HG03439 (cell line): ENCODE measurements around the gene NUP98.
"Not testable (repeated sequence)": the region's sequence is repeated elsewhere in the genome, so short reads cannot be mapped to it uniquely, and the experiment has no call there.

Experiments
- ATAC-seq: cut with Tn5 transposase; IDR thresholded peaks from one replicate; pipeline ENCODE4 v1.9.1; 2021; ENCODE audit warnings: mild to moderate bottlenecking, moderate library complexity; ENCODE audit not compliant: unreplicated experiment

NUP98 gene

DNA sequence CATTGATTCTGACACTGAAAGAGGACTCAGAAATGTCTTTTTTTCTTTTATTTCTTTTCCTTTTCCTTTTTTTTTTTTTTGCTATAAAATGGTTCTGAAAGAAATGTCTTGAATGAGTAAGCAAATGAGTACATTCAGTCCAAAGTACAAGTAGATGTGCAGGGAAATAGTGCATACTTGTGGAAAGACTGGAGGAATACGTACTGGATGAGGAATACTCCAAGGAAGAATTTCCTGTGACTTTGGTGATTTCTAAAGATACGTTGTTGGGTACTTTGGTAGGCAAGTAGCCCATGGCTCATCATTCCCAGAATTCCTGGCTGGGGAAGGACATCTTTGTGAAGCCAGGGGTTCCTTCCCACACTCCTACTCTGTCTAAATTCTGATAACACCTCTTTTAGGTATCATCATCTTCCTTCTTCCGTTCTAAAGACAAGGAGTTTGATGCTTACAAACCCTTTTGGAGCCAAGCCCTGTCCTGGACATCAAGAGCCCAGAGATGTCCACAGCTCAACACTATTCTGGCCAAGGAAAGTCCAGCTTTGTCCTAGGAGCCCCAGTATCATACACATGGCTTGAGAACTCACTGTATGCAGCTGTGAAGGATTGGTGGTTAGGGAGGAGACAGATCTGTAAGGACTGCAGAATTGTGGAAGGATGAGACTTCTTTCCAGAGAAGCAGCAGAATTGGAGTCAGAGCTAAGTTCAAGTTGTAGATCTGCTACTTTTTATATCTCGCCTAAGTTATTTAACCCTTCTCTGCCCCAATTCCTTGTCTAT lies 4.8 kb upstream of the NUP98 start:
- ATAC-seq, result no peak

DNA sequence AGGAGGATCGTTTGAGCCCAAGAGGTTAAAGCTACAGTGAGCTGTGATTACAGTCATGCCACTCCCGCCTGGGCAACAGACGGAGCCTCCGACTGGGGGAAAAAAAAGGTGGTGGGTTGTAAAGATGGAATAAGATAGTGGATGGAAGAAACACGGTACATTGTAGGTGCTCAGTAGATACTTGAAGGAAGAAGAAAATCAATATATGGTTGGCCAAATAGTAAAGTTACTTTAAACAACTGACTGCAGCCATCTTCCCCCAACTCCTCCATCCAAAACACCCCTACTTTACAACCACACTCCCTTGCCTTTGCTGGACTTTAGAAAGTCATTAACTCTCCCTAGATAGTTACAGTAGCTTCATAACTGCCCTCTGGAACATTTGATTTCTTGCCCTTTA lies 2.5 kb upstream of the NUP98 start:
- ATAC-seq, result no peak

DNA sequence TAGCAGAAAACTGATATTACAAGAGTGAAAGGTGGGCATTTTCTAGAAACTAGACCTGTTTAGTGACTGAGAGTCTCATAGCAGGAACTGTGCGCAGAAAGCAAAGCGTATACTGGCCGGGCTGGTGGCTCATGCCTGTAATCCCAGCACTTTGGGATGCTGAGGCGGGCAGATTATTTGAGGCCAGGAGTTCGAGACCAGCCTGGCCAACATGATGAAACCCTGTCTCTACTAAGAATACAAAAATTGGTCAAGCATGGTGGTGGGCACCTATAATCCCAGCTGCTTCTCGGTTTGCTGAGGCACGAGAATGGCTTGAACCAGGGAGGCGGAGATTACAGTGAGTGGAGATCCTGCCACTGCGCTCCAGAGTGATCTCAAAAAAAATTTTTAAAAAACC lies 1.8 kb upstream of the NUP98 start:
- no peak for ATAC-seq

DNA sequence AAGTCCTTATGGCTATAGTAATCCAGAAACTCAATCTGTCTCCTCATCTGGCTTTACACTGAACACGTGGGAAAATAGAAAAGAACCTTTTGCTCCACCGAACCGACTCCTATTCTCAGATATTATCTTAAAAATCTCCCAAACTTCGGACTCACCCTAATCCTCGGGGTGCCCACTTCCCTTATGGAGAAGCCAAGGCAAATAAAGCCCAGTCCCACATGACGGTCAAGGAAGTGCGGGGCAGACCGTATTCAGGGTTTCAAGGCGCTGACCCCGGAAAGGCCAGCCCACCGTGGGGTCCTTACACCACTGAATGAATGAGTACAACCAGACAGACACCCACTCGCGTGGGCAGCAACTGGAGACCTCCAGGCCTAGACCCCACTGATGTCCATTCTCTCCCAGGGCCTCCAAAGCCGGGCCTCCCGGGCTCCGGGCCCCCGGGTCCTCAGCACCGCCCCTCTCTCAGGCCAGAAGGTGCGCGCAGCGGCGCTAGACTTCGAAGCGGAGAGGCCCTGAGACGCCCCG lies 489 bp downstream of the NUP98 start:
- peak; percentile 34 for ATAC-seq

DNA sequence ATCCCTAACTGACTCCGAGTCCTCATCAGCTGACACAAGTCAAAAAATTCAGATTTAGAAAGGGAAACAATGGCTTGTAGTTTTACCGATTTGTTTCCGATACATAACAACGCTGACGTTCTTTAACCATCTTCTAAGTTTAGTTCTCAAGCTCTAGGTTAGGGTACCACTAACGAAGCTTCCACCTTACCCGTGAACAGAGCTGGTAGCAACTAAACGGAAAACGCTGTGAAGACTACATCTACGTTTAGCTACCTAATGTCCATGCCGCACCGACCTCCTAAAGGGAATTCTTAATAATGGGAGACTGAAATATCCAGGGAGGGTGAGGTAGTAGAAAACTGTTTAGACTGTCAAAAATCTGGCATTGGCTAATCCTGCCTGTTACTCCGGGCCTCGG lies 1.0 kb downstream of the NUP98 start:
- ATAC-seq, result no peak

DNA sequence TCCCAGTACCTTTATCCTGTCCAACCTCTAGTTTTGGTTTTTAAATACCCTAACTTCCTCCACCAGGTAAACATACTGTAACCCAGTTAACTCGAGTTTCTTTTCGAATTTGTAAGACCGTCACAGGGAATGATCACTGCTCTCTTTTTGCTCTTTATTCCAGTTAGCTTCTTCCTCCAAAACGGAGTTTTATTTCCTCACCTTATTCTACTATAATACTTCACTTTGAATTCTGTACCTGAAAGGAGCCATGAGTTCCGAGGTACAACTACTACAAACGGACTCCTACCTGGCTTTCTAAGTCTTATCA lies 1.4 kb downstream of the NUP98 start:
- ATAC-seq, result no peak

DNA sequence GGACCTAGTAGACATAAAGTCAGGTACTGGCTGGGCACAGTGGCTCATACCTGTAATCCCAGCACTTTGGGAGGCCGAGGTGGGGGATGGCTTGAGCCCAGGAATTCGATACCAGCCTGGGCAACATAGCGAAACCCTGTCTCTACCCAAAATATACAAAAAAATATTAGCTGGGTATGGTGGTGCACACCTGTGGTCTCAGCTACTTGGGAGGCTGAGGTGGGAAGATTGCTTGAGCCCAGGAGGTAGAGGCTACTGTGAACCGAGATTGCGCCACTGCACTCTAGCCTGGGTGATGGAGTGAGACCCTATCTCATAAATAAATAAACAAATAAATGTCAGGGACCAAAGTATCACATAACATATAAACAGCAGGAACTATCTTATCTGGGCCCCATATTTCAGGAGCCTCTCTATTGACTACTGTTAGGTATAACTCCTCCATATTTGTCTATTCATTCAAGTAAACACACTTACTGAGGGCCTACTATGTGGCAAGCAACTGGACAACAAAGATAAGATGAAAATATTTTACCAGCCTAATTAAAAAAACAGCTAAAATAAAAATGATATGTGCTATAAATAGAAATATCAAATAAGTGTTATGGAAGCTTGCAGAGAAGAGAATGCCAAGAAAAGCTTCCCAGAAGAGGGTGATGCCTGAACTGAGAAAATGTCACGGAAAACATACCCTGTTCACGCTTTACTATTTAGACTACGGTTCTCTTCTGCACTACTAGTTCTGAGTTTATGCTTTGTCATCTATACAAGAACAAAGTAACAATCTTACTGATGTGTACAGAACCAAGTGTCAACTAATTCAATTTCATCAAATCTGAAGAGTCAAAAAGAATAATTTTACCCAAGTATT lies 2.0 kb downstream of the NUP98 start:
- no peak for ATAC-seq

DNA sequence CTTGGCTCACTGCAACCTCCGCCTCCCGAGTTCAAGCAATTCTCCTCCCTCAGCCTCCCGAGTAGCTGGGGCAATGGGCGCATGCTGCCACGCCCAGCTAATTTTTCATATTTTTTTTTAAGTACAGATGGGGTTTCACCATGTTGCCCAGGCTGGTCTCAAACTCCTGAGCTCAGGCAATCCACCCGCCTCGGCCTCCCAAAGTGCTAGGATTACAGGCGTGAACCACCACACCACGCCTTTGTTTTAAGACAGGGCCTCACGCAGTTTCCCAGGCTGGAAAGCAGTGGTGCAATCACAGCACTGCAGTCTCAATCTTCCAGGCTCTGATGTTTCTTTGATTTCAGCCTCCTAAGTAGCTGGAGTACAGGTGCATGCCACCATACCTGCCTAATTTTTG lies 3.0 kb downstream of the NUP98 start:
- ATAC-seq, result not testable (repeated sequence)

DNA sequence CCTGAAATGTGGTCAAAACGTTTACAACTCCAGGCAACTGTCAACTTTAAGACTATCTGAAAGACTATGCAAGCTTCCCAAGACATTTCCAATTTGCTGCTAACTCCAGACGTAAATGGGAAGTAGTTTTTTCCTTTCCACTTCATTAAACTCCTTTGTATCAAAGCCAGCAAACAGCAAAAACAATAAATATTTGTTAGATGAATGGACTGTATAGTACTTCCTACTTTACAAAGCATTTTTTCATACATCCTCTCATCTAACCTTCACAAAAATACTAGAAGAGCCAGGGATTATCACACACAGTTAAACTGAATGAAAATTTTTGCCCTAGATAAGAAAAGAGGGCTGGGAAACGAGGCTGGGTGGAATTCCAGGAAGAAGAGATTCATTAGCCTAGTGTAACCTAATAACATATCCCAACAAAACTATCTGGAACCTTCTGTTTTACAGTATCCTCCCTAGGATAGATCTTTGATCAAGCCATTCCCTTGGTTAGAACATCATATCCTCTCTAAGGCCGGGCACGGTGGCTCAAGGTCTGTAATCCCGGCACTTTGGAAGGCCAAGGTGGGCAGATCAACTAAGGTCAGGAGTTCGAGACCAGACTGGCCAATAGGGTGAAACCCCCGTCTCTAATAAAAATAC lies 10.4 kb downstream of the NUP98 start:
- no peak for ATAC-seq

DNA sequence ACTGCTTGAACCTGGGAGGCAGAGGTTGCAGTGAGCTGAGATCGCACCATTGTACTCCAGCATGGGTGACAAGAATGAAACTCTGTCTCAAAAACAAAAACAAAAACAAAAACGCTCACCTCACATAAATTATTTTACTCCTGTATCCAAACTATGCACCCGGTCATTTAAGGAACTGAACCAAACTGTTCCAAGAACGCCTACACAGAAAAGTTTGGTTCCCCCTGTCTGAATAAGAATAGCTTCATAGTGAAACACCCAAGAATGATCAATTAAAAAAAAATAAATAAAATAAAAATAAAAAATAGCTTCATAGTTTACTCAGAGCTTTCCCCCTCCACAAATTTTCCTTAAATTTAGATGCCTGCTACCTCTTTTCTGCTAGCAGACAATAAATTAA lies 13.7 kb downstream of the NUP98 start:
- ATAC-seq, result no peak

DNA sequence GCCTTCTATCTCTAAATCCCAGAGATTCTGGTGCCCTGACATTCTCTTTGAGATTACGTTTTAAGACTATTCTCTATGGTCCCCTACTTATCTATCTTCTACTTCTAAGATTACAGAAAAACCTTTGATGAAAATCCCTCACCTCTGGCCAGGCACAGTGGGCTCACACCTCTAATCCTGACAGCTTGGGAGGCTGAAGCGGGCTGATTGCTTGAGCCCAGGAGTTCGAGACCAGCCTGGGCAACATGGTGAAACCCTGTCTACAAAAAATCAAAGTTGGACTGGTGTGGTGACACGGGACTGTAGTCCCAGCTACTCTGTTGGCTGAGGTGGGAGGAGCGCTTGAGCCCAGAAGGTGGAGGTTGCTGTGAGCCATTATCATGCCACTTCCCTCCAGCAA lies 14.4 kb downstream of the NUP98 start:
- no peak for ATAC-seq

DNA sequence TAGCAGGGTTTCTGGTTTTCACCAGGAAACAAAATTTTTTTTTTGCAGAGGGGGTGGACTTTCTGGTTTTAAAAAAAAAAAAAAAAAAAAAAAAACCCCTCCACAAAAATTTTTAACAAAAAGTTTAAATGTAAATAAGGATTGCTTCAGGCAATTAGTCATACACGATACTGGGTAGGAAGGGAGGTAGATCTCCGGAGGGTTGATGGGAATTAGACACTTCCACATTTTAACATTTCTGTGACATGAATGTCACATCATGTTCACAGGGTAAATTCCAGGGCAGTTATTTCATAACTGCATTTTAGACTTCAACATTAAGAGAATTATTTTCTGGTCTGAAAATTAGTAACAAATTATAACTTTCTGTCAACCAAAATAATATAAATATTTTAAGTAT lies 15.9 kb downstream of the NUP98 start:
- no peak for ATAC-seq

DNA sequence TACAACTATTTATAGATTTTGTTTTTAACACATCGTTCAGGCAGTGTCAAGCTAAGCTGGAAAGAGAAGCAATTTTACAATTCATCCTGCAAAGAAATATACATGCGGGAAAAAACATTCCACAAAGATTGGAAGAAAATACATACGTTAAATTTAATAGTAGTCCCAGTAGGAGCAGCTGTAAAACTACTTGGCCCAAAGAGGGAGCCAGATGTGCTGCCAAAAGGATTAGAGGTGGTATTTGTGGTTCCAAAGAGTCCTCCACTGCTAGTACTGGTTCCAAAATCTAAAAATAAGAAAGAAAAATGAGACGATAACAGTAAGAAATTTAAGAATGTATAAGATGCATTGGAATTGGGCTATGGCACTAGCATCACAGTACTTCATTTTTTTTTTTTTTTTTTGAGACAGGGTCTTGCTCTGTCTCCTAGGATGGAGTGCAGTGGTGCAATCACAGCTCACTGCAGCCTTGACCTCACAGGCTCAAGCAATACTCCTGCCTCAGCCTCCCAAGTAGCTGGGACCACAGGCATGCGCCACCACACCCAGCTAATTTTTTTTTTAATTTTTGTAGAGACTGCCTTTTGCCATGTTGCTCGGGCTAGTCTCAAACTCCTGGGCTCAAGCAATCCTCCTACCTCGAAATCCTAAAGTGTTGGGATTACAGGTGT lies 21.5 kb downstream of the NUP98 start:
- ATAC-seq, result no peak

DNA sequence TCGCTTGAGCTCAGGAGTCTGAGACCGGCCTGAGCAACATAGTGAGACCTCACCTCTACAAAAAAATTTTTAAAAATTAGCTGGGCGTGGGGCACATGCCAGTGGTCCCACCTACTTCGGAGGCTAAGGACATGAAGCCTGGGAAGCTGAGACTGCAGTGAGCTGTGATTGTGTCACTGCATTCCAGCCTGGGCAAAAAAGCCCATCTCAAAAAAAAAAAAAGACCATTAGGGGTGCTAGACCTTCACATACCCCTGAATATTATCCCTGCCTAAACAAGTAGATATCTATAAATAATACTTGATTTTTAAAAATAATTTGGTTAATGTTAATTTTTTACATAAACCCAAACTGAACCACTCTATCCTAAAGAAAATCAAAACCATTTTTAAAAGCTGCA lies 24.2 kb downstream of the NUP98 start:
- ATAC-seq, result no peak

DNA sequence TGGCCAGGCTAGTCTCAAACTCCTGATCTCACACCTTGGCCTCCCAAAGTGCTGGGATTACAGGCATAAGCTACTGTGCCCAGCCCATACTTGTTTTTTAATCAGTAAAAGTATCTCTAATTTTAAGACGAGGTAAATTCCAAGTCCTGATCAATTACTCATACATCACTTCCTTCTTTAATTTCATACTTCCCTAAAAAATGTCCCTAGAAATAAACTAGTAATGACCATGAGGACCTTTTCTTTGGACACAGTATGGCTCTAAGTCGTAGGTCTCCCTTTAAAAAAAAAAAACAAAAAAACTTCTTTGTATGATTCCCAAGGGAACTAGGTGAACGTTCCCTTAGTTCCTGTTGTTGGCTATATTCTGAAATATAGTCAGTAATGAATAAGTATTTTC lies 29.8 kb downstream of the NUP98 start:
- no peak for ATAC-seq

DNA sequence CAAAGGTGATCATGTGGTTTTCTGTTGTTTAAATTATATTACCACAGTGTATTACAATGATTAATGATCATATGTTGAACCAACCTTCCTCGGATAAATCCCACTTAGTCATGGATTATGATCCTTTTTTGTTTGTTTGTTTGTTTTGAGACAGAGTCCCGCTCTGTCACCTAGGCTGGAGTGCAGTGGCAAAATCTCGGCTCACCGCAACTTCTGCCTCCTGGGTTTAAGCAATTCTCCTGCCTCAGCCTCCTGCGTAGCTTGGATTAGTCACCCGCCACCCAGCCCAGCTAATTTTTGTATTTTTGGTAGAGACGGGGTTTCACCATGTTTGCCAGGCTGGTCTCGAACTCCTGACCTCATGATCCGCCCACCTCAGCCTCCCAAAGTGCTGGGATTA lies 30.5 kb downstream of the NUP98 start:
- ATAC-seq, result not testable (repeated sequence)

DNA sequence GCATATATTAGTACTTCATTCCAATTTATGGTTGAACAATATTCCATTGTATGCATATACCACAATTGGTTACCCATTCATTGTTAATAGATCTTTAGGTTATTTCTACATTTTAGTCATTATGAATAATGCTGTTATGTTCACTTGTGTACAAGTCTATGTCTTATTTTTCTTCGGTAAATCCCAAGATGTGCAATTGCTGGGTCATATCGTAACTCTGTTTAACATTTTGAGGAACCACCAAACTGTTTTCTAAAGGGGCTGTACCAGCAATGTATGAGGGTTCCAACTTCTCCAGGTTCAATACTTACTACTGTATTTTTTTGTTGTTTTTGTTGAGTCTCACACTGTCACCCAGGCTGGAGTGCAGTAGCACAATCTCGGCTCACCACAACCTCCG lies 33.1 kb downstream of the NUP98 start:
- ATAC-seq, result no peak

DNA sequence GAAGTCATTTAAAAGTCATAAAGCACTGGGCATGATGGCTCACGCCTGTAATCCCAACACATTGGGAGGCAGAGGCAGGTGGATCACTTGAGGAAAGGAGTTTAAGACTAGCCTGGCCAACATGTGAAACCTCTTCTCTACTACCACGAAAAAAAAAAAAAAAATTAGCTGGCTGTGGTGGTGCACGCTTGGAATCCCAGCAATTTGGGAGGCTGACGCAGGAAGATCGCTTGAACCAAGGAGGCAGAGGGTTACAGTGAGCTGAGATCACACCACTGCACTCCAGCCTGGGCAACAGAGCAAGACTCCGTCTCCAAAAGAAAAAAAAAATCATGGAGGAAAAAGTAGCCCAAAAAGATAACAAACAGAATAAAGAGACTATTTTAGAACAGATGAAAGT lies 42.2 kb downstream of the NUP98 start:
- ATAC-seq, result no peak

DNA sequence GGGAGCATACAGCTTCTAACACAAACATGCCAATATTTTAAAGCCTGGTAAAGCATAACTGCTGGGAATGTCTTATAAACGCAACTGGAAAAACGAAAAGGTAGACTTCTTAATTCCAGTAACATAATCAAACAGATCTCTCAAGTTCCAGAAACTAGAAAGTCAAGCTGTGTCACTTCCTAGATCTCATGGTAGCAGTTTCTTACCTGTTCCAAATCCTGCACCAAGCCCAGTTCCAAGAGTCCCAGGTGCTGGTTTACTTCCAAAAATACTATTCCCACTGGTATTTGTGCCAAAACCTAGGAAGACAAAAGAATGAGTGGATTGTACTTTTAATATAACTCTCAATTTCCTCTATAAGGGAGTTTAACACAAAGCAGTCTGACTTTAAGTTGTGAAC lies 44.2 kb downstream of the NUP98 start:
- ATAC-seq, result no peak

DNA sequence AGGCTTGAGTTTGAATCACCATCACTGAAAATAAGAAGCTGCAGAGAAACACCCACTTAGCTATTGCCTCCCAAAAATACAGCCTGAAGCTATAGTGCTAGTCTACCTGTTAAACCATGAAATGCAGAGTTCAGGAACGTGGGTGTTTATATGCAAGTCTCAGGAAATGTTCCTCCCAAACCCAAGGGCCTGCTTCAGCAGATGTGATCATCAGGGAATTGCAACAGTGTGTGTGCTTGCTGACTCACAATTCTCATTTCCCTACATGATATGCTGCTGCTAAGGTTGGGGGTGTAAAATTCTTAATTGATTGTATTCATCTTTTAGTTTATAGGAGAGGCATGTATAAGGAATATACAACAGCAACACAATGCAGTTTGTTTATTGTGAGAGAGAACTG lies 49.6 kb downstream of the NUP98 start:
- ATAC-seq, result no peak

DNA sequence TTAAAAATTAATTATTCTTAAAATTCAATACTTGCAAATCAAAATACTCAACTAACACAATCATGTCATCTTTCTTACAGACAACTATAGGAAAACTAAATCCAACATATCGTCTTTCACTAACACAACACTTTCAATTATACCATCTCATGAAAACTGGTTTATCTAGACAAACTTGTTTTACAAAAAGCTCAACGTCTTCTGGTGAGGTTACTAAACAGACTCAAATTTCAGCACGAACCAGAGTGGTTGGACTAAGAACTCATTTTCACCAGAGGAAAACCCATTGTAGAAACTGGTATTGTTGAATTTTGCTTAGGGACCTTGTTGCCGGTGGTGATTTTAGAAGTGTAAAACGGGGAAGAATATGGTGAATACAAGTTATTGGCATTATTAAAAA lies 52.2 kb downstream of the NUP98 start:
- ATAC-seq, result no peak
